OCI-LY1 (cell line): ENCODE data around the gene STAT5A.

Experiments
- EZH2 ChIP-seq: fragments of 200-600 bp; sonication (generic), shearing (Covaris generic); IDR thresholded peaks from 2 replicates; pipeline ENCODE4 v1.8.0; 2017; ENCODE audit warnings: borderline replicate concordance, mixed run types, mild to moderate bottlenecking, antibody characterized with exemption, low read length, moderate library complexity, mixed read lengths
- TF ChIP-seq, protein P1 (sequence below): fragments of 200-600 bp; sonication (generic), shearing (Covaris generic); IDR thresholded peaks from 2 replicates; pipeline ENCODE4 v1.5.1; 2017; ENCODE audit warnings: mild to moderate bottlenecking, antibody characterized with exemption, low read length, moderate library complexity, mixed read lengths

DNA sequence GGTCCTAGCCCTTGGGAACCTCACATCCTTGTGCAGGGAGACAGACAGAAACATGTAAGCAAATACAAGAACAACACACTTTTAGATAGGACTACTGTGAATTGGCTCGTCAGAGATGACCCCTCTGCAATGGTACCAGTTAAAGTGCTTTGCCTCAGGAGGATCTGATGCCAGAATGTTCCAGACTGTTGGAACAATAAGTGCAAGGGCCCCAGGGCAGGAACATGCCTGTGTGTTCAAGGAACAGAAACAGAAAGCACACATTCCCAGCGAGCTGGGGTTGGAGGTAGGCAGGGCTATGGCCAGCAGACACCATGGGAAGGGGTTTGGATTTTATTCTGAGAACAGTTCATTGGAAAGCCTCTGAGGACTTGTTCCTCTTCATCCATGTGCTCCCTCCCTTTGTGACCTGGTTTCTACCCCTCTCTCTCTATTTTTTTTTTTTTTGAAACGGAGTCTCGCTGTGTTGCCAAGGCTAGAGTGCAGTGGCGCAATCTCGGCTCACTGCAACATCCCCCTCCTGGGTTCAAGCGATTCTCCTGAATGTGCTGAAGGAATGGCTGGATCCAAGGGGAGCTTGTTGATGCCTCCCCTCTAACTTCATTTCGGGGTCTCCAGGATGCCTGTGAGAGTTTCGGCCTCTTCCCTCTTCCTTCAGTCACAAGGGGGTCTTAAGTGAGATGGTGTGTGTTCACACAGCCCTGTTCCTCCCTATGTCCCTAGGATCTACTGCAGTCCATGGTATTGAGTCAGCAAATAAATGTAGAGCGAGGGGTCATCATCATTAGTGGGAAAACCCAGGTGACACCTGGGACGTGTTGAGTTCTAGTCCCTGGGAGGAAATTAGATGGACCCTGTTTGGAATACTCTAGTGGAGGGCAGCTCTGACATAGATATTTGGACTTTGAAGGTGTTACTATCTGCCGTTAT, 6.4 kb downstream of the STAT5A start:
- TF ChIP-seq EZH2: no peak
- TF ChIP-seq, protein P1, sequence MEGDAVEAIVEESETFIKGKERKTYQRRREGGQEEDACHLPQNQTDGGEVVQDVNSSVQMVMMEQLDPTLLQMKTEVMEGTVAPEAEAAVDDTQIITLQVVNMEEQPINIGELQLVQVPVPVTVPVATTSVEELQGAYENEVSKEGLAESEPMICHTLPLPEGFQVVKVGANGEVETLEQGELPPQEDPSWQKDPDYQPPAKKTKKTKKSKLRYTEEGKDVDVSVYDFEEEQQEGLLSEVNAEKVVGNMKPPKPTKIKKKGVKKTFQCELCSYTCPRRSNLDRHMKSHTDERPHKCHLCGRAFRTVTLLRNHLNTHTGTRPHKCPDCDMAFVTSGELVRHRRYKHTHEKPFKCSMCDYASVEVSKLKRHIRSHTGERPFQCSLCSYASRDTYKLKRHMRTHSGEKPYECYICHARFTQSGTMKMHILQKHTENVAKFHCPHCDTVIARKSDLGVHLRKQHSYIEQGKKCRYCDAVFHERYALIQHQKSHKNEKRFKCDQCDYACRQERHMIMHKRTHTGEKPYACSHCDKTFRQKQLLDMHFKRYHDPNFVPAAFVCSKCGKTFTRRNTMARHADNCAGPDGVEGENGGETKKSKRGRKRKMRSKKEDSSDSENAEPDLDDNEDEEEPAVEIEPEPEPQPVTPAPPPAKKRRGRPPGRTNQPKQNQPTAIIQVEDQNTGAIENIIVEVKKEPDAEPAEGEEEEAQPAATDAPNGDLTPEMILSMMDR: no peak
